ENCODE results near the gene RAB40B. TPM values are rescaled to one million over a fixed set of nuclear protein-coding genes. Genes with fewer than 3 reads are reported as not detected.

RAB40B gene
- total and polyA plus RNA-seq, 2 of the 4 experiments (the other 2 are of a cell fraction) = 14.9 to 20.0 TPM

- Histone ChIP-seq H3K18ac (ENCODE audit: low read depth, low read length) (no peak overlapping the region), H2BK15ac (ENCODE audit: low read depth, low read length) (no peak overlapping the region), H3K4ac (ENCODE audit: low read depth, low read length) (no peak overlapping the region), H3K4me1 (ENCODE audit: control insufficient read depth, insufficient read depth, low read length) (no peaks in the 10 kb centered on the region), H3K56ac (ENCODE audit: extremely low read depth, insufficient read depth, low read length) (no peak overlapping the region), H2AK9ac (replicated peaks; ENCODE audit: low read depth, low read length, poor library complexity) (no peak overlapping the region), H3K4me3 (ENCODE audit: insufficient read depth, low read depth, low read length) (no peak overlapping the region), H3K23ac (ENCODE audit: low read depth, low read length) (no peak overlapping the region), H4K91ac (ENCODE audit: insufficient read depth, low read depth, low read length) (no peak overlapping the region), H2BK120ac (ENCODE audit: low read depth, low read length) (no peak overlapping the region), H2AFZ (replicated peaks; ENCODE audit: low read length, poor library complexity) (no peak overlapping the region), H3K36me3 (ENCODE audit: control insufficient read depth, insufficient read depth, low read length) (no peaks in the 10 kb centered on the region; the same call in 1 of the 2 replicates), H3K9ac (ENCODE audit: low read depth, low read length) (no peak overlapping the region), H3K14ac (replicated peaks; ENCODE audit: low read depth, low read length) (no peak overlapping the region), H3K4me2 (ENCODE audit: low read depth, low read length) (no peak overlapping the region), H2BK5ac (ENCODE audit: low read depth, low read length, poor library complexity, severe bottlenecking) (no peak overlapping the region), H3K27ac (ENCODE audit: insufficient read depth, low read length) (no peak overlapping the region), H2BK20ac (ENCODE audit: low read depth, low read length) (no peak overlapping the region), H2AK5ac (ENCODE audit: low read depth, low read length) (no peak overlapping the region), H4K20me1 (ENCODE audit: insufficient read depth, low read length) (no peaks in the 10 kb centered on the region), H4K8ac (ENCODE audit: low read depth in 2 of 2, low read length in 2 of 2) (no peak overlapping the region), H4K5ac (ENCODE audit: low read depth, low read length) (no peak overlapping the region), H3K9me1 (ENCODE audit: insufficient read depth, low read length) (no peaks in the 10 kb centered on the region), H3K27me3 (ENCODE audit: control insufficient read depth, insufficient read depth, low read length) (no peaks in the 10 kb centered on the region), H3K9me3 (ENCODE audit: control insufficient read depth, insufficient read depth, low read length) (no peaks in the 10 kb centered on the region), H3K79me1 (ENCODE audit: low read depth in 1 of 2, low read length in 2 of 2) (no peaks in the 10 kb centered on the region)
- BruUV-seq (replicated peaks) = no TSS peak
- ChIA-PET CTCF (no interaction called here), POLR2A (ENCODE audit: unreplicated experiment) (no interaction called here)
- in situ Hi-C loops (cut with MboI; ENCODE audit: low sequenced_read_pairs) (no loop called here), intact Hi-C loops (cut with micrococcal nuclease) (no loop called here), dilution Hi-C loops (cut with HindIII; ENCODE audit: low sequenced_read_pairs, unreplicated experiment) (no loop called here)
- ATAC-seq (ENCODE audit: low read depth) (no peak), DNase-seq (no peak)
- 88% methylated on average over 13 of the region's 28 CpGs; no CpG with 5 or more reads in 1 of the 2 experiments for WGBS, 2 experiments (ENCODE audit: extremely low coverage in 2 of 2, insufficient read length in 1 of 2)
- TF ChIP-seq SMC3 (IDR thresholded peaks at IDR 0.05; ENCODE audit: low read depth, low read length) = no peak
- TF ChIP-seq USF2 (IDR thresholded peaks at IDR 0.05; ENCODE audit: low read depth, low read length) = no peak
- TF ChIP-seq MXI1 (IDR thresholded peaks at IDR 0.05; ENCODE audit: borderline replicate concordance, low read depth, low read length) = no peak
- no peak for TF ChIP-seq CHD1 (IDR thresholded peaks at IDR 0.05; ENCODE audit: low read depth, low read length)
- TF ChIP-seq POLR2A (IDR thresholded peaks at IDR 0.05; ENCODE audit: low read depth, low read length) = no peak
- no peak for TF ChIP-seq MAZ (IDR thresholded peaks at IDR 0.05; ENCODE audit: borderline replicate concordance, low read depth, low read length)
- TF ChIP-seq CEBPB (IDR thresholded peaks at IDR 0.05; ENCODE audit: low read depth, low read length) = no peak
- no peak for TF ChIP-seq ELK1 (IDR thresholded peaks at IDR 0.05; ENCODE audit: borderline replicate concordance, low read depth, low read length)
- no peak for TF ChIP-seq MAFK (IDR thresholded peaks at IDR 0.05; ENCODE audit: low read depth, low read length)
- TF ChIP-seq RFX5 (IDR thresholded peaks at IDR 0.05; ENCODE audit: low read depth, low read length) = no peak
- TF ChIP-seq CTCF (conservative IDR thresholded peaks at IDR 0.05; ENCODE audit: low read depth, low read length) = no peak
- TF ChIP-seq RAD21 (IDR thresholded peaks at IDR 0.05; ENCODE audit: low read length) = no peak
- no peak for TF ChIP-seq RCOR1 (IDR thresholded peaks at IDR 0.05; ENCODE audit: insufficient replicate concordance, low read length)
- TF ChIP-seq NFE2L2 (IDR thresholded peaks at IDR 0.05; ENCODE audit: low read depth, low read length) = no peak
- TF ChIP-seq BHLHE40 (IDR thresholded peaks at IDR 0.05; ENCODE audit: low read depth, low read length) = no peak
- no peak for TF ChIP-seq FOS (IDR thresholded peaks at IDR 0.05; ENCODE audit: low read depth, low read length)
Measured at GRCh38 chr17:82666931-82667667, 31.4 kb downstream of the RAB40B start.
